ENCODE data around the gene SPDYE16.
"Not testable (repeated sequence)": the region's sequence is repeated elsewhere in the genome, so short reads cannot be mapped to it uniquely, and the experiment has no call there.

Gene SPDYE16

DNA sequence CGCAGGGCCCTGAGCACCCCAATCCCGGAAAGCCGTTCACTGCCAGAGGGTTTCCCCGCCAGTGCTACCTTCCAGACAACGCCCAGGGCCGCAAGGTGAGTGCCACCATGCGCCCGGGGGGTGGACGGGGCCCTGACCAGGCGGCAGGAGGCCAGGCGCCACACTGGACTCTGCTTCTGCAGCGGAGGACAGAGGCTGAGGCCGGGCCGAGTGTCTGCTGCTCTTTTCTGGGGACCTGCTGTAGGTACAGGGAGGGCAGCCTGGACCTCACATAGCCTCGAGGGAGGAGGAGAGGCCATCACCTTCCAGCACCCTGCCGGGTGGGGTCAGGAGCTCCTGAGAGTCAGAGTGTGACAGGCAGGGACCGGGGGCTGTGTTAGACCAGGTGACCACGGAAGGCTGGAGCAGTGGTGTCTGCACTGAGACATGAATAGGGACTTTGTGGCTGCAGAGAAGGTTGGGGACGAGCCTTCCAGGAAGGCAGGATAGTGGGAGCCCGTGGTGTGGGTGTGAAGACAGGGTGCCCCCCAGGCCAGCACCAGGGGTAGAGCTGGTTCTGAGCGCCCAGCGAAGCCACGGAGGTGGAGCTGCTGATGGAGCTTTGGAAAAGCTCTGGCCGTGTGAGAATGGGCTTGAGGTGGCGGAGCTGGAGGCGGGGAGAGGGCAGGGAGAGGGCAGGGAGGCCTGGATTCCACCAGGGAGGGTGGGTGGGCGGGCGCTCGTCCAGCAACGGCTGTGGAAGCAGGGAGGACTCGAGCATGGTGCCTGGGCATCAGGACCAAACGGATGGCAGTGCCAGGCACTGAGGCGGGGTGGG lies 38.5 kb downstream of the SPDYE16 start:
- not testable (repeated sequence) for DNase-seq

- DNase-seq = not testable (repeated sequence)
These were observed 39.9 kb downstream of the SPDYE16 start for GRCh38 chr7:76503244-76503643.

DNA sequence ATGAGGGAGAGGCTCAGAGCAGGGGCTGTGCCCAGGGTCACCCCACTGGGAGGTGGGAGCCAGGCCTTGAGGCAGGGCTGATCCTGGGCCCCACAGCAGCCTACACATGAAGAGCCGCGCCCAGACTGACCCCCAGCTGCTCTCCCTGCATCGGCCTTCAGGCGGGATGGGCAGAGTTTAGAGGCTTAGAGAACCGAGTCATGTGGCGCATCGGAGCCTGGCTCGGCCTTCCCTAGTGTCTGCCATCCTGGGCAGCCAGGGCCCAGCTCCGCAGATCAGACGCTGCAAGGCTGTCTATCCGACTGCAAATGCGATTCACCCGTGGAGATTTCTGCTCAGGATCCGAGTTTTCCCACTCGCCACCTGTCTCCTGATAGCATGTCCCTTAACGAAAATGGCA lies 40.3 kb downstream of the SPDYE16 start:
- DNase-seq = not testable (repeated sequence)

- not testable (repeated sequence) for DNase-seq
These were observed 40.9 kb downstream of the SPDYE16 start for GRCh38 chr7:76502224-76502623.

DNA sequence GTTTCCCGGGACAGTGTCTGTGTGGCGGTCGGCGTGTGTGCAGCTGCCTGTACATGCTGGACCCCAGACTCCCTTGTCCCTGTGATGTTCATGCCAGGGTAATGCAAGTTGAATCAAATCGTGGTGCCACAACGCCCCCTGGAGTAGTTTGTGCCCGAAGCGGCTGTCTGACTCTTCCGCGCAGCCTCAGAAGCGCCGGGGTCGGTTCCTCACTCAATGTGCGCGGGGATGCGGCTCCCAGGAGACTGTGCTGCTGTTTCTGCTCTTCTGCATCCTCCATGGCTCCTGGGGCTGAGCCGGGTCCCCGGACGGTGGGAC lies 43.2 kb downstream of the SPDYE16 start:
- DNase-seq = not testable (repeated sequence)

GRCh38 chr7:76499201-76499923 lies 43.7 kb downstream of the SPDYE16 start:
- DNase-seq = not testable (repeated sequence)

GRCh38 chr7:76498583-76499200 lies 44.4 kb downstream of the SPDYE16 start:
- DNase-seq = not testable (repeated sequence)

GRCh38 chr7:76497918-76498582 lies 45.0 kb downstream of the SPDYE16 start:
- not testable (repeated sequence) for DNase-seq

GRCh38 chr7:76495717-76496116 lies 47.4 kb downstream of the SPDYE16 start:
- DNase-seq = not testable (repeated sequence)

GRCh38 chr7:76492139-76492538 lies 51.0 kb downstream of the SPDYE16 start:
- not testable (repeated sequence) for DNase-seq

- not testable (repeated sequence) for DNase-seq
These were observed 55.1 kb downstream of the SPDYE16 start for GRCh38 chr7:76487969-76488368.

DNA sequence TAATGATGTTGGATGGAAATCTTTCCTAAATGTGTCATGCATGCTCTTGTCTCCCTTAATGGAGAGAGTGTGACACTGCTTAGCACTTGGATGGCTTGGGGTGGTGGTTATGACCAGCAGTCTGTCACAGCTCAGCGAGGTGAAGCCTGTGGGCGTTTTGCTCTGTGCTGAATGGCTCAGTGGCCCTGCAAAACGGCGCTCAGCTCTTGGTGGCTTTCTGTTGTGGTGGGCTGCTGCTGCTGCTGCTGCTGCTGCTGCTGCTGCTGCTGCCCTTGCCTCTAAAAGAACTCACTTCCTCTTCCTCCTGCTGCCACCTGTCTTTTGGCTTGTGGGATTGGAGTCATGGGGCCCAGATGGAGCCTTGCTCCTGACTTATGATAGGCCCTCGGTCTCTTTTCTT lies 56.5 kb downstream of the SPDYE16 start:
- DNase-seq = not testable (repeated sequence)

GRCh38 chr7:76485822-76486610 lies 57.1 kb downstream of the SPDYE16 start:
- not testable (repeated sequence) for DNase-seq

- DNase-seq = not testable (repeated sequence)
These were observed 58.6 kb downstream of the SPDYE16 start for GRCh38 chr7:76484456-76484855.

- DNase-seq = not testable (repeated sequence)
These were observed 60.0 kb downstream of the SPDYE16 start for GRCh38 chr7:76483081-76483480.

GRCh38 chr7:76482660-76483059 lies 60.4 kb downstream of the SPDYE16 start:
- not testable (repeated sequence) for DNase-seq

All from DMS153 (cell line).